Endodermal cell (in vitro differentiated cells): Measurements from ENCODE around the gene SKAP1. TPM values are rescaled to one million over a fixed set of nuclear protein-coding genes. Genes with fewer than 3 reads are reported as not detected.
A peak's percentile ranks its signal among the peaks of the same experiment; 100 is the strongest.

Experiments
- DNase-seq: peaks from one replicate; pipeline ENCODE4 v3.0.0-alpha.2; 2017
- H3K27ac ChIP-seq: 2 replicates; pipeline ENCODE4 v1.5.1; 2013; ENCODE audit warnings: mild to moderate bottlenecking, low read depth, low read length, moderate library complexity
- H3K27me3 ChIP-seq: 2 replicates; pipeline ENCODE4 v1.6.1; 2013; ENCODE audit warnings: mild to moderate bottlenecking, low read length, moderate library complexity; ENCODE audit not compliant: insufficient read depth, control insufficient read depth, poor library complexity, severe bottlenecking
- H3K36me3 ChIP-seq: 2 replicates; pipeline ENCODE4 v1.7.0; 2013; ENCODE audit warnings: mild to moderate bottlenecking, low read length, moderate library complexity; ENCODE audit not compliant: control insufficient read depth, insufficient read depth
- H3K4me1 ChIP-seq: one replicate; pipeline ENCODE4 v1.7.0; 2013; ENCODE audit warnings: low read length; ENCODE audit not compliant: control insufficient read depth, insufficient read depth
- H3K4me3 ChIP-seq: 2 replicates; pipeline ENCODE4 v1.5.1; 2013; ENCODE audit warnings: mild to moderate bottlenecking, low read length, moderate library complexity
- H3K9ac ChIP-seq: 2 replicates; pipeline ENCODE4 v1.6.1; 2013; ENCODE audit warnings: mild to moderate bottlenecking, low read length, moderate library complexity; ENCODE audit not compliant: poor library complexity, severe bottlenecking; ENCODE audit errors: extremely low read depth
- H3K9me3 ChIP-seq: 2 replicates; pipeline ENCODE4 v1.6.1; 2013; ENCODE audit warnings: mild to moderate bottlenecking, low read length, moderate library complexity; ENCODE audit not compliant: control insufficient read depth
- H3K27ac Mint-ChIP-seq: 2 replicates; pipeline ENCODE4 v1.8.0; 2020; ENCODE audit warnings: mixed read lengths
- H3K27me3 Mint-ChIP-seq: 2 replicates; pipeline ENCODE4 v1.8.0; 2021; ENCODE audit warnings: mild to moderate bottlenecking, mixed read lengths; ENCODE audit not compliant: insufficient read depth
- H3K36me3 Mint-ChIP-seq: 2 replicates; pipeline ENCODE4 v1.8.0; 2020; ENCODE audit warnings: low read depth, mixed read lengths
- H3K4me1 Mint-ChIP-seq: 2 replicates; pipeline ENCODE4 v1.8.0; 2020; ENCODE audit warnings: mixed read lengths
- H3K4me3 Mint-ChIP-seq: 2 replicates; pipeline ENCODE4 v1.8.0; 2020; ENCODE audit warnings: mild to moderate bottlenecking, moderate library complexity, mixed read lengths
- H3K9me3 Mint-ChIP-seq: 2 replicates; pipeline ENCODE4 v1.8.0; 2020; ENCODE audit warnings: mild to moderate bottlenecking, mixed read lengths
- CTCF ChIP-seq: fragments of 200-600 bp; sonication (generic); conservative IDR thresholded peaks from 2 replicates; pipeline ENCODE4 v1.5.0; 2021; ENCODE audit warnings: antibody characterized with exemption, mild to moderate bottlenecking
- WGBS, 2 experiments: methylation state at CpG; one replicate each; pipeline versions ENCODE4 v1.1.5 to v1.1.7; 2013; ENCODE audit warnings: missing lambda C conversion rate in 2 of 2, mixed read lengths in 1 of 2; ENCODE audit not compliant: insufficient coverage in 1 of 2, insufficient read length in 1 of 2; 5-methylcytosine and 5-hydroxymethylcytosine counted together
- total RNA-seq, 2 donors: library from RNA; stranded (reverse); fragmentation: NEBNext Ultra II Directional in 1 of 2; extraction: Animal tissue kit (Norgen Biotek cat#: 25700) in 1 of 2; gene quantifications; 2 replicates in 1 of 2; 3 replicates in 1 of 2; pipeline ENCODE4 v1.2.1, GENCODE V29; 2021

The SKAP1 gene
- total RNA-seq, 2 donors from 2014 or later: 0.31 to 0.53 TPM

GRCh38 chr17:48169926-48170325 is 260.1 kb downstream of the SKAP1 start:
- Mint-ChIP-seq H3K36me3 (no peaks in the 10 kb centered on the region), H3K9me3 (no peaks in the 10 kb centered on the region), H3K4me3 (no peak overlapping the region), H3K27ac (no peak overlapping the region), H3K4me1 (peaks cover 38% of the 10 kb centered on the region), H3K27me3 (peaks cover 9% of the 10 kb centered on the region)
- Histone ChIP-seq H3K4me1 (no peaks in the 10 kb centered on the region), H3K9ac (no peak overlapping the region), H3K27ac (no peak overlapping the region), H3K4me3 (no peak overlapping the region), H3K36me3 (no peaks in the 10 kb centered on the region), H3K27me3 (no peaks in the 10 kb centered on the region), H3K9me3 (no peaks in the 10 kb centered on the region)
- DNase-seq: no peak
- WGBS, 2 experiments: 91% methylated on average over 1 of the region's 1 CpG; no CpG with 5 or more reads in 1 of the 2 experiments
- TF ChIP-seq CTCF: no peak

- H3K36me3 Mint-ChIP-seq: no peaks in the 10 kb centered on the region
- Histone ChIP-seq H3K27me3 (no peaks in the 10 kb centered on the region), H3K4me1 (peaks cover 21% of the 10 kb centered on the region), H3K9me3 (no peaks in the 10 kb centered on the region), H3K27ac (no peak overlapping the region), H3K9ac (no peak overlapping the region), H3K4me3 (no peak overlapping the region), H3K36me3 (no peaks in the 10 kb centered on the region)
- no peaks in the 10 kb centered on the region for H3K9me3 Mint-ChIP-seq
- peak; percentile 36 for TF ChIP-seq CTCF
- 100% methylated on average over 1 of the region's 1 CpG; no CpG with 5 or more reads in 1 of the 2 experiments for WGBS, 2 experiments
- no peak overlapping the region for H3K4me3 Mint-ChIP-seq
- no peak overlapping the region for H3K27ac Mint-ChIP-seq
- H3K4me1 Mint-ChIP-seq: peaks cover 86% of the 10 kb centered on the region
- peaks cover 4% of the 10 kb centered on the region for H3K27me3 Mint-ChIP-seq
- no peak for DNase-seq
Observed at GRCh38 chr17:48163809-48164208, 266.2 kb downstream of the SKAP1 start.

GRCh38 chr17:48162946-48163506 is 267.0 kb downstream of the SKAP1 start:
- H3K27ac ChIP-seq: no peak overlapping the region
- no peak overlapping the region for H3K9ac ChIP-seq
- Mint-ChIP-seq H3K27ac (peak overlapping the region; percentile 15), H3K4me3 (no peak overlapping the region), H3K27me3 (peaks cover 5% of the 10 kb centered on the region), H3K9me3 (peaks cover 3% of the 10 kb centered on the region), H3K4me1 (peaks cover 78% of the 10 kb centered on the region), H3K36me3 (no peaks in the 10 kb centered on the region)
- no peak for TF ChIP-seq CTCF
- no peaks in the 10 kb centered on the region for H3K9me3 ChIP-seq
- H3K27me3 ChIP-seq: no peaks in the 10 kb centered on the region
- peaks cover 21% of the 10 kb centered on the region for H3K4me1 ChIP-seq
- no peaks in the 10 kb centered on the region for H3K36me3 ChIP-seq
- no peak overlapping the region for H3K4me3 ChIP-seq
- DNase-seq: no peak
- 65 to 69% methylated on average over 5 of the region's 5 CpGs for WGBS, 2 experiments
